Adrenal gland (tissue), 5 donors: Measurements from ENCODE around the gene IMMT.
"Not testable (repeated sequence)": the region's sequence is repeated elsewhere in the genome, so short reads cannot be mapped to it uniquely, and the experiment has no call there.

Experiments used
- POLR2A ChIP-seq, 2 donors: fragments of 450-650 bp; IDR thresholded peaks; one replicate each; pipeline ENCODE4 v1.6.1; 2017; ENCODE audit warnings: antibody characterized with exemption in 2 of 2, mild to moderate bottlenecking in 2 of 2, moderate library complexity in 1 of 2
- TF ChIP-seq, protein P1 (sequence below), 6 experiments: fragments of 450-650 bp in 4 of 6; fragments of 200-600 bp in 2 of 6; sonication (generic) in 1 of 6; IDR thresholded peaks; 1 replicate in 5 of 6; 2 replicates in 1 of 6; pipeline versions ENCODE4 v1.5.1 to v1.8.0; 2016 to 2021; ENCODE audit warnings: antibody characterized with exemption in 6 of 6, mild to moderate bottlenecking in 2 of 6, moderate library complexity in 1 of 6
- donor health status: DM: no; HTN: no; CAD: no.

DNA sequence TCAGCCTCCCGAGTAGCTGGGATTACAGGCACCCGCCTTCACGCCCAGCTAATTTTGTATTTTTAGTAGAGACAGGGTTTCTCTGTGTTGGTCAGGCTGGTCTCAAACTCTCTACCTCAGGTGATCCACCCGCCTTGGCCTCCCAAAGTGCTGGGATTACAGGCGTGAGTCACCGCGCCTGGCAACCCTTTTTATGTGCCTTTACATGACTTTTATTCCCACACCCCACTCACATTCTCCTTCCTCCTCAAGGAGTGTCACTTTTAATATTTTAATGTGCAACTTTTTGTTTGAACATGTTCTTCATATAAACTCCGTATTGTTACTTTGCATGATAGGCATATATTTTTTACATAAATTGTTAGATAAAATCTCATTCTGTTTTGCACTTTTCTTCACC is 33.3 kb upstream of the IMMT start:
- TF ChIP-seq POLR2A (IDR thresholded peaks at IDR 0.05), result not testable (repeated sequence)
- TF ChIP-seq, protein P1, sequence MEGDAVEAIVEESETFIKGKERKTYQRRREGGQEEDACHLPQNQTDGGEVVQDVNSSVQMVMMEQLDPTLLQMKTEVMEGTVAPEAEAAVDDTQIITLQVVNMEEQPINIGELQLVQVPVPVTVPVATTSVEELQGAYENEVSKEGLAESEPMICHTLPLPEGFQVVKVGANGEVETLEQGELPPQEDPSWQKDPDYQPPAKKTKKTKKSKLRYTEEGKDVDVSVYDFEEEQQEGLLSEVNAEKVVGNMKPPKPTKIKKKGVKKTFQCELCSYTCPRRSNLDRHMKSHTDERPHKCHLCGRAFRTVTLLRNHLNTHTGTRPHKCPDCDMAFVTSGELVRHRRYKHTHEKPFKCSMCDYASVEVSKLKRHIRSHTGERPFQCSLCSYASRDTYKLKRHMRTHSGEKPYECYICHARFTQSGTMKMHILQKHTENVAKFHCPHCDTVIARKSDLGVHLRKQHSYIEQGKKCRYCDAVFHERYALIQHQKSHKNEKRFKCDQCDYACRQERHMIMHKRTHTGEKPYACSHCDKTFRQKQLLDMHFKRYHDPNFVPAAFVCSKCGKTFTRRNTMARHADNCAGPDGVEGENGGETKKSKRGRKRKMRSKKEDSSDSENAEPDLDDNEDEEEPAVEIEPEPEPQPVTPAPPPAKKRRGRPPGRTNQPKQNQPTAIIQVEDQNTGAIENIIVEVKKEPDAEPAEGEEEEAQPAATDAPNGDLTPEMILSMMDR (IDR thresholded peaks at IDR 0.05), result not testable (repeated sequence)
